ENCODE measurements around the gene CMYA5. TPM values are rescaled to one million over a fixed set of nuclear protein-coding genes. Genes with fewer than 3 reads are reported as not detected.

The CMYA5 gene
- total and polyA plus RNA-seq, 2 donors = 2.7 to 7.2 TPM

DNA sequence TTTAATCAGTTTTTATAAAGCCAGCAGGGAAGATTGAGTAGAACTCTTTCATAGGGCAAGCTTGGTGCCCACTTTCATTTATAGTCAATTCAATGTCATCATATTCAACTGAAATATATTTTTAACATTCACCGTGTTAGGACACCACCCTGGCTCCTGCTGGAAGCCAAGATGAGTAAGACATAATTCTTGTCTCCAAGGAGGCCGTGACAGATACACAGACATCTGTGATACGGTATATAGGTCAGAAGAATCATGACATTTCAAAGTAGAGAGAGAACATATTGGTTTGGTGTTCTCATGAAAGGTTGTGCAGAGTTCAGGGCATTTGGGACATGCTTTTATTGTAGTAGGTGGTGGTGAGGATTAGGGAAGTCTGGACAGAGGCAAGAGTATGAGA lies 120.1 kb downstream of the CMYA5 start:
- H3K36me3 ChIP-seq (ENCODE audit: control insufficient read depth in 2 of 2, insufficient read depth in 2 of 2, low read length in 1 of 2) = no peaks in the 10 kb centered on the region
- DNase-seq (ENCODE audit: low read depth in 6 of 9, low spot score in 9 of 9) = no peak
- 96% methylated on average over 3 of the region's 3 CpGs for WGBS
- H3K27me3 ChIP-seq (ENCODE audit: control insufficient read depth in 2 of 2, insufficient read depth in 1 of 2, low read length in 1 of 2) = no peaks in the 10 kb centered on the region
- H3K4me1 ChIP-seq (ENCODE audit: control insufficient read depth in 2 of 2, insufficient read depth in 2 of 2, low read length in 2 of 2) = peaks cover 0 to 4% of the 10 kb centered on the region in 2 donors
- no peak overlapping the region for H3K4me3 ChIP-seq (ENCODE audit: low read length in 2 of 2)
- H3K27ac ChIP-seq (ENCODE audit: low read depth in 1 of 2, low read length in 1 of 2) = no peak overlapping the region
- no peaks in the 10 kb centered on the region for H3K9me3 ChIP-seq (ENCODE audit: control insufficient read depth in 2 of 2, insufficient read depth in 1 of 2, low read length in 1 of 2)

DNA sequence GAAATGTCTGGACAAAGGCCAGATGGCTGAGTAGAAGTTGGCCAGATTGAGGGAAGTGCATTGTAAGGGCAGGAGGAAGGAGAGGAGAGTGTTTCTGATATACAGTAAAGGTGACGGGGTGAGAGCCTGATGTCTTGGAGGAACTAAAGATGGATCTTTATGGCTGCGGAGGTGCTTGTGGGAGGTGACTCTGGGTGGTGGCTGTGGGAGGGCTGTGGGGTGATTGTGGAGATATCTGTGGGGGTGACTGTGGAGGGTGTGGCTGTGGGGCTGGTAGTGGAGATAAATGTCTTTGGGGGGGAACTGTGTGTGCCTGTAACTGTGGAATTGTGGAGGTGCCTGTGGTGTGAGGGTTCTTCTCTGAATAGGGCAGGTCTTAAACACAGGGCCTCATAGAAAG lies 121.4 kb downstream of the CMYA5 start:
- H3K4me3 ChIP-seq (ENCODE audit: low read length in 2 of 2) = no peak overlapping the region
- DNase-seq (ENCODE audit: low read depth in 6 of 9, low spot score in 9 of 9) = no peak
- no peaks in the 10 kb centered on the region for H3K36me3 ChIP-seq (ENCODE audit: control insufficient read depth in 2 of 2, insufficient read depth in 2 of 2, low read length in 1 of 2)
- peaks cover 0 to 4% of the 10 kb centered on the region in 2 donors for H3K4me1 ChIP-seq (ENCODE audit: control insufficient read depth in 2 of 2, insufficient read depth in 2 of 2, low read length in 2 of 2)
- H3K27ac ChIP-seq (ENCODE audit: low read depth in 1 of 2, low read length in 1 of 2) = no peak overlapping the region
- no peaks in the 10 kb centered on the region for H3K27me3 ChIP-seq (ENCODE audit: control insufficient read depth in 2 of 2, insufficient read depth in 1 of 2, low read length in 1 of 2)
- WGBS = 90% methylated on average over 2 of the region's 2 CpGs
- no peaks in the 10 kb centered on the region for H3K9me3 ChIP-seq (ENCODE audit: control insufficient read depth in 2 of 2, insufficient read depth in 1 of 2, low read length in 1 of 2)

DNA sequence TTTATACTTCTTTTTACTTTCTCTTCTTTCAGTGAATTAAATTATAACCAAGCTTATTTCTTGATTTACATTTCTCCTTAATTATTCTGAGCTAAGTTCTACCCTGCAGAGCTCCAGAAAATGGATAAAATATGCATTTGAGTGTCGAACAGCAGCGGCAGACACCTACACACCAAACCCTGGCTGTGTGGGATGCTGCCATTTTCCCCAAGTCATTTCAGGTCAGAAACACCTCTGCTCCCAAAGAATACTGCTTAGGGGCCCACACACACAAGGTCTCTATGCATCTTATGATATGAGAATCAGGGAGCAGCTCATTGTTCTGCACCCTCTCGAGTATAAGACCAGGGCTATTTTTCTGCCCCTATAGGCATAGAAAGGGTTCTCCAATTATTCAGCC lies 122.3 kb downstream of the CMYA5 start:
- H3K4me3 ChIP-seq (ENCODE audit: low read length in 2 of 2) = no peak overlapping the region
- no peak overlapping the region for H3K27ac ChIP-seq (ENCODE audit: low read depth in 1 of 2, low read length in 1 of 2)
- WGBS = 97% methylated on average over 3 of the region's 3 CpGs
- no peak for DNase-seq (ENCODE audit: low read depth in 6 of 9, low spot score in 9 of 9)
- H3K36me3 ChIP-seq (ENCODE audit: control insufficient read depth in 2 of 2, insufficient read depth in 2 of 2, low read length in 1 of 2) = no peaks in the 10 kb centered on the region
- H3K9me3 ChIP-seq (ENCODE audit: control insufficient read depth in 2 of 2, insufficient read depth in 1 of 2, low read length in 1 of 2) = no peaks in the 10 kb centered on the region
- H3K27me3 ChIP-seq (ENCODE audit: control insufficient read depth in 2 of 2, insufficient read depth in 1 of 2, low read length in 1 of 2) = no peaks in the 10 kb centered on the region
- H3K4me1 ChIP-seq (ENCODE audit: control insufficient read depth in 2 of 2, insufficient read depth in 2 of 2, low read length in 2 of 2) = no peaks in the 10 kb centered on the region

DNA sequence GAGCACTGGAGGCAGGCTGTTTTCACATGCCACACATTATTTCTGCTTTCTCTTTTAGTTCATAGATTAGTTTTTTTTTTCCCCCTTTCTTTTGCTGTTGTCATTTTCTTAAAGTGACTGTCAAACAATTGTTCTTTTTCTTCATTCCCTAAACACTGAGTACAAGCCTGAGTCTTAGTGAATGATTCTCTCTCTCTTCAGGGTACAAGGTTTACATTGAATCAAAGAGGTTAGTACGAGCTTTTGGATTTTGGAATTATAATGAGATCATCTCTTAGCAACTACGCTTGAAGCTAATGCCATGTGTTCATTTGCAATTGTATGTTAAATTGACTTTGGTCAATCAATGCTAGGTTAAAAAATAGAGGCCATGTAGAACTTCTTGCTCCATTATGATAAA lies 125.1 kb downstream of the CMYA5 start:
- Histone ChIP-seq H3K27me3 (ENCODE audit: control insufficient read depth in 2 of 2, insufficient read depth in 1 of 2, low read length in 1 of 2) (no peaks in the 10 kb centered on the region), H3K4me1 (ENCODE audit: control insufficient read depth in 2 of 2, insufficient read depth in 2 of 2, low read length in 2 of 2) (no peaks in the 10 kb centered on the region), H3K27ac (ENCODE audit: low read depth in 1 of 2, low read length in 1 of 2) (no peak overlapping the region), H3K4me3 (ENCODE audit: low read length in 2 of 2) (no peak overlapping the region), H3K36me3 (ENCODE audit: control insufficient read depth in 2 of 2, insufficient read depth in 2 of 2, low read length in 1 of 2) (no peaks in the 10 kb centered on the region), H3K9me3 (ENCODE audit: control insufficient read depth in 2 of 2, insufficient read depth in 1 of 2, low read length in 1 of 2) (no peaks in the 10 kb centered on the region)
- no peak for DNase-seq (ENCODE audit: low read depth in 6 of 9, low spot score in 9 of 9)
- WGBS = 94% methylated on average over 2 of the region's 2 CpGs

DNA sequence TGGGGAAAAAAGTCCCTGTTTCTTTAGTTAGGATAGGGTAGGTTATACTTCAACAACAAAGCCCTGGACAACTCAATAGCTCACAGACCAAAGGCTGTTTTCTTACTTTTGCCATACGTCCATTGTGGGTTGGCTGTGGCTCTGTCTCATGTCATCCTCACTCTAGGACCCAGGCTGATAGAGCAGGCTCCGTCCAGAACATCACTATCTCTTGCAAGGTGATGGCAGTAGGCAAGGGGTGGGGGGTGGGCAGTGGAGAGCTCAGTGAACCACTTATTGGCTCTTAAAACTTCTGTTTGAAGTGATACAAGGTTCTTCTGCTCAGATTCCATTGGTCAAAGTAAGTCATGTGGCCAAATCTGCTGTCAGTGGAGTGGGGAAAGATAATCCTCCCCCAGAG lies 126.4 kb downstream of the CMYA5 start:
- DNase-seq (ENCODE audit: low read depth in 6 of 9, low spot score in 9 of 9) = no peak
- no peaks in the 10 kb centered on the region for H3K9me3 ChIP-seq (ENCODE audit: control insufficient read depth in 2 of 2, insufficient read depth in 1 of 2, low read length in 1 of 2)
- no peak overlapping the region for H3K27ac ChIP-seq (ENCODE audit: low read depth in 1 of 2, low read length in 1 of 2)
- whole genome bisulfite sequencing = 96% methylated on average over 2 of the region's 2 CpGs
- H3K27me3 ChIP-seq (ENCODE audit: control insufficient read depth in 2 of 2, insufficient read depth in 1 of 2, low read length in 1 of 2) = no peaks in the 10 kb centered on the region
- H3K36me3 ChIP-seq (ENCODE audit: control insufficient read depth in 2 of 2, insufficient read depth in 2 of 2, low read length in 1 of 2) = no peaks in the 10 kb centered on the region
- no peak overlapping the region for H3K4me3 ChIP-seq (ENCODE audit: low read length in 2 of 2)
- H3K4me1 ChIP-seq (ENCODE audit: control insufficient read depth in 2 of 2, insufficient read depth in 2 of 2, low read length in 2 of 2) = no peaks in the 10 kb centered on the region

DNA sequence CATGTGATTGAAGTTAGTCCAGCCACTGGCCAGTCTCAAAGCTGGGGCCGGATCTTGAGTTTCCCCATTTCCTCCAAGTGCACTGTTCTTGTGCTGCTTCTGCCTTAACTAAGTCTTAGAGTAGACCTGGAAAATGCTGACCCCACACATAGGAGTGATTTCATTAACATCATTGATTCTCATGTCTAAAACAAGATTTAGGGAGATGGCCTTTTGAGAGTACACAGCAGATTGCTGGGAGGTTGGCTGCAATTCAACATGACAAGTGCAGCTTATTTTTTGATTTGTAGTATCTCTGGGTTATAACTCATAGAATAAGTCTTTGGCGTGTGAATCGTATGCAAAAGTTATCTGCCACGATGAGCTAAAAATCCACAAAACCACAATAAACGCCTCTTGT lies 131.0 kb downstream of the CMYA5 start:
- Histone ChIP-seq H3K4me1 (ENCODE audit: control insufficient read depth in 2 of 2, insufficient read depth in 2 of 2, low read length in 2 of 2) (no peaks in the 10 kb centered on the region), H3K36me3 (ENCODE audit: control insufficient read depth in 2 of 2, insufficient read depth in 2 of 2, low read length in 1 of 2) (no peaks in the 10 kb centered on the region), H3K27me3 (ENCODE audit: control insufficient read depth in 2 of 2, insufficient read depth in 1 of 2, low read length in 1 of 2) (no peaks in the 10 kb centered on the region), H3K27ac (ENCODE audit: low read depth in 1 of 2, low read length in 1 of 2) (no peak overlapping the region), H3K9me3 (ENCODE audit: control insufficient read depth in 2 of 2, insufficient read depth in 1 of 2, low read length in 1 of 2) (no peaks in the 10 kb centered on the region), H3K4me3 (ENCODE audit: low read length in 2 of 2) (no peak overlapping the region)
- 95% methylated on average over 5 of the region's 5 CpGs for WGBS
- no peak for DNase-seq (ENCODE audit: low read depth in 6 of 9, low spot score in 9 of 9)

DNA sequence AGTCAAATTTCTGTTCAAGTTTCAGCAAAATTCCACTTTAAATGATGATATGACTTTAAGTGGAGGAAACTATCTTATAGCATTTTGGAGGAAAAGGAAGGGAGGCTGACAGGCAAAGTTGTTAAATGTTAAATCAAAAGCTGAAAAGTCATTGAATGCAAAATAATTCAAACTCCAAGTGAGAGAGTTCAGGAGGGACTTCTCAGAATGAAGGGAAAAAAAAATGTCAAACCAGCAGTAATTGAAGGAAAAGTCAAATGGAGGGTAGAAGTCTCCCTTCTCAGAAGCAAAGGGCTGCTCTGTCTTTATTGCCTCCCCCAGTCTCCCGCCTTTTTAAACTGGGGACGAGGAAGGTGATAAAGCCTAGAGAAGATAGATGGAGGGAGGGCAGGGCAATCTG lies 134.8 kb downstream of the CMYA5 start:
- Histone ChIP-seq H3K4me1 (ENCODE audit: control insufficient read depth in 2 of 2, insufficient read depth in 2 of 2, low read length in 2 of 2) (peaks cover 0 to 2% of the 10 kb centered on the region in 2 donors), H3K36me3 (ENCODE audit: control insufficient read depth in 2 of 2, insufficient read depth in 2 of 2, low read length in 1 of 2) (no peaks in the 10 kb centered on the region), H3K4me3 (ENCODE audit: low read length in 2 of 2) (no peak overlapping the region), H3K27ac (ENCODE audit: low read depth in 1 of 2, low read length in 1 of 2) (no peak overlapping the region), H3K27me3 (ENCODE audit: control insufficient read depth in 2 of 2, insufficient read depth in 1 of 2, low read length in 1 of 2) (no peaks in the 10 kb centered on the region), H3K9me3 (ENCODE audit: control insufficient read depth in 2 of 2, insufficient read depth in 1 of 2, low read length in 1 of 2) (no peaks in the 10 kb centered on the region)
- no peak for DNase-seq (ENCODE audit: low read depth in 6 of 9, low spot score in 9 of 9)
- 86% methylated on average over 2 of the region's 2 CpGs for WGBS

DNA sequence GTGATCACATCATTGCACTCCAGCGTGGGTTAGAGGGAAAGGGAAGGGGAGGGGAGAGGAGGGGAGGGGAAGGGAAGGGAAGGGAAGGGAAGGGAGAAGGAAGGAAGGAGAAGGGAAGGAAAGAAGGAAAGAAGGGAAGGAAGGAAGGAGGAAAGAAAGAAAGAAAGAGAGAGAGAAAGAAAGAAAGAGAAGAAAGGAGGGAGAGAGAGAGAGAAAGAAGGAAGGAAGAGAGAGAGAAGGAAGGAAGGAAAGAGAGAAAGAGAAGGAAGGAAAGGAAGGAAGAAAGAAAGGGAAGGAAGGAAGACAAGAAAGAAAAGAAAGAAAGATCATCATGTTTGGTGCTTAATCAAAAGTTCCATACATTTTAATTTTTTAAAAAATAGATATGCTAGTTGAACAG lies 136.2 kb downstream of the CMYA5 start:
- Histone ChIP-seq H3K9me3 (ENCODE audit: control insufficient read depth in 2 of 2, insufficient read depth in 1 of 2, low read length in 1 of 2) (no peaks in the 10 kb centered on the region), H3K4me3 (ENCODE audit: low read length in 2 of 2) (no peak overlapping the region), H3K27ac (ENCODE audit: low read depth in 1 of 2, low read length in 1 of 2) (no peak overlapping the region), H3K36me3 (ENCODE audit: control insufficient read depth in 2 of 2, insufficient read depth in 2 of 2, low read length in 1 of 2) (no peaks in the 10 kb centered on the region), H3K4me1 (ENCODE audit: control insufficient read depth in 2 of 2, insufficient read depth in 2 of 2, low read length in 2 of 2) (peaks cover 0 to 2% of the 10 kb centered on the region in 2 donors), H3K27me3 (ENCODE audit: control insufficient read depth in 2 of 2, insufficient read depth in 1 of 2, low read length in 1 of 2) (no peaks in the 10 kb centered on the region)
- WGBS = 100% methylated on average over 1 of the region's 1 CpG
- DNase-seq (ENCODE audit: low read depth in 6 of 9, low spot score in 9 of 9) = no peak

DNA sequence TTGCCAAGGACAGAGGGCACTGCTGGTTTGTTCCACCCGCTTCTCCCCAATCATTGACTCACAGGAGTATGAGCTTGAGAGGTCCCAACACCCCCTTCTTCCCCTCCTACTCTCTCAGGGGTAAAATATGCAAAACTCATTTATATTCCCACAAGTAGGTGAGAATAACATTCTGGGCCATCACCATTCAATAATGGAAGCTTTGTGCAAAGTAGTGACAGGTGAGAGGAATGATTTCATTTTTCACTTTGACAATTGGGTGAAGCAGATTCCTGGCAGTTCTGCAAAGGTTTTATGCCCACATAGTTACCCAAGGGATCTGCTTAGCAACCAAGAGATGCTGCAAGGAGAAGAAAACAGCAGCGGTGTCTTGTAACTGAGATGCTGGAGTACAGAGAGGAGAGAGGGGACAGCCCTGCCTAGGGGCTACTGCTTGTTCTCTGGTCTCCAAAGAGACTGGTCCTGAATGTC lies 137.6 kb downstream of the CMYA5 start:
- Histone ChIP-seq H3K36me3 (ENCODE audit: control insufficient read depth in 2 of 2, insufficient read depth in 2 of 2, low read length in 1 of 2) (no peaks in the 10 kb centered on the region), H3K27me3 (ENCODE audit: control insufficient read depth in 2 of 2, insufficient read depth in 1 of 2, low read length in 1 of 2) (no peaks in the 10 kb centered on the region), H3K4me1 (ENCODE audit: control insufficient read depth in 2 of 2, insufficient read depth in 2 of 2, low read length in 2 of 2) (peaks cover 0 to 2% of the 10 kb centered on the region in 2 donors), H3K9me3 (ENCODE audit: control insufficient read depth in 2 of 2, insufficient read depth in 1 of 2, low read length in 1 of 2) (no peaks in the 10 kb centered on the region), H3K27ac (ENCODE audit: low read depth in 1 of 2, low read length in 1 of 2) (no peak overlapping the region), H3K4me3 (ENCODE audit: low read length in 2 of 2) (no peak overlapping the region)
- no peak for DNase-seq (ENCODE audit: low read depth in 6 of 9, low spot score in 9 of 9)
- WGBS = 100% methylated on average over 2 of the region's 2 CpGs

DNA sequence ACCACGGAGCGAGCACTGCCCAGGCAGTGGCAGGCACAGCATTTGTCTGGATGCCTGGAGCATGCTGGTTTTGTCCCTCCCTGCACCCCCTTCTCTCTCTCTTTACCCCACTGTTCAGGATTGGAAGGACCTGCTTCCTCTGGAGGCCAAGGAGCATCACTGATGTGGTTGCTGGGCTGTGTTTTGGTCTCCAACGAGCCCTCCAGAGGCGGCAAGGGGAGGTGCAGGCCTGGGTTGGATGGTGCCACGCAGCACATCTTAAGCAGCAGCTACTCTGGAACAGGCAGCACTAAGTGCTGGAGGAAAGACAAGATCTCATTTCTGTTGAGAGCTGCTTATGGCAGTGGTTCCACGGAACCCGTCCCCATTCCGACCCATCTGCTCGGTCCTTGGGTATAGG lies 139.6 kb downstream of the CMYA5 start:
- H3K27me3 ChIP-seq (ENCODE audit: control insufficient read depth in 2 of 2, insufficient read depth in 1 of 2, low read length in 1 of 2) = no peaks in the 10 kb centered on the region
- H3K36me3 ChIP-seq (ENCODE audit: control insufficient read depth in 2 of 2, insufficient read depth in 2 of 2, low read length in 1 of 2) = no peaks in the 10 kb centered on the region
- H3K4me1 ChIP-seq (ENCODE audit: control insufficient read depth in 2 of 2, insufficient read depth in 2 of 2, low read length in 2 of 2) = peaks cover 0 to 2% of the 10 kb centered on the region in 2 donors
- H3K4me3 ChIP-seq (ENCODE audit: low read length in 2 of 2) = no peak overlapping the region
- H3K27ac ChIP-seq (ENCODE audit: low read depth in 1 of 2, low read length in 1 of 2) = no peak overlapping the region
- peak in 5 of 9 donors; percentile 5 to 44 (median 13) for DNase-seq (ENCODE audit: low read depth in 6 of 9, low spot score in 9 of 9)
- H3K9me3 ChIP-seq (ENCODE audit: control insufficient read depth in 2 of 2, insufficient read depth in 1 of 2, low read length in 1 of 2) = no peaks in the 10 kb centered on the region
- WGBS = 74% methylated on average over 9 of the region's 9 CpGs
